ENCODE measurements around the gene RPL38.

RPL38 gene

DNA sequence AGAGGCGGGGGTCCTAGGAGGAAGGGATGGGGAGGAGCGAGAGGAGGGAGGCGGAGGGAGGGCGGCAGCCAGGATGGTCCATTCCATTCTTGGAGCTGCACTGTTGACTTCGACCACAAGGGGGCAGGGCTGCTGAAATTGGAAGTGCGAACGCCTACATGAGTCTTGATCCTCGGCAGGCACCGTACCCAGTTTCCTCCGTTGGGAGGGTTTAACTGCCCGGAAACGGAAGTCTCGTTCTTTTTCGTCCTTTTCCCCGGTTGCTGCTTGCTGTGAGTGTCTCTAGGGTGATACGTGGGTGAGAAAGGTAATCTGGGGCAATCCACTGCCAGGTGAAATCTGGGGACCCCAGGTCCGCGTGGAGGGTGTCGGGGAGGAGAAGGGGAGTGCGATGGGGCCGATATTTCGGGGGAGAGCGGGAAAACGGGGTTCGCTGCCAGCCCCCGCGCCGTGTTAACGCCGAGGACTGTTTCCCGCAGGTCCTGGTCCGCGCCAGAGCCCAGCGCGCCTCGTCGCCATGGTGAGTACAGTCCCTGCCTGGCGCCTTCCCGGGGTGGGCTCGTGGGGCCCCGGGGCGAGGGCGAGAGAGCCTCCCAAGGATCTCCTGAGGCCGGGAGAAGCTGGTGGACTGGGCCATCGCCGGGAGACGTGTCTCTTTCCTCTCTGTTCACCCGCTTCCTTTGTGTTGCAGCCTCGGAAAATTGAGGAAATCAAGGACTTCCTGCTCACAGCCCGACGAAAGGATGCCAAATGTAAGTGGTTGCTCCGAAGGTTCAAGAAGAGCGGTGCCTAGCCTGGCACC is at the start of gene RPL38:
RPL38 (plus strand) TSS at position 240 of the 802 bp plus-strand sequence; CDS start at position 518, 278 bp downstream.
- Histone ChIP-seq H3K79me2 (ENCODE audit: insufficient read depth, low read length) (peaks cover 42% of the 10 kb centered on the region), H3K27ac (ENCODE audit: low read depth, low read length) (peak within 1 kb of the TSS; percentile 60), H3K9me3 (ENCODE audit: insufficient read depth, low read length) (no peaks in the 10 kb centered on the region), H4K20me1 (ENCODE audit: low read depth, low read length) (peaks cover 20% of the 10 kb centered on the region; the same call in 1 of the 2 replicates), H3K9ac (ENCODE audit: low read length) (peak within 1 kb of the TSS; percentile 96), H3K27me3 (ENCODE audit: low read length) (no peaks in the 10 kb centered on the region), H3F3A (ENCODE audit: insufficient read depth) (peaks cover 13% of the 10 kb centered on the region; the same call in 1 of the 2 replicates), H3K36me3 (ENCODE audit: low read length) (peaks cover 17% of the 10 kb centered on the region), H3K9me2 (replicated peaks; ENCODE audit: insufficient read depth, low read length) (no peaks in the 10 kb centered on the region), H3K4me3 (ENCODE audit: insufficient read depth, low read length, poor library complexity, severe bottlenecking) (peak within 1 kb of the TSS; percentile 95), H2AFZ (ENCODE audit: low read depth, low read length, severe bottlenecking) (no peak within 1 kb of the TSS), H3K4me2 (ENCODE audit: low read depth, low read length, poor library complexity, severe bottlenecking) (peak within 1 kb of the TSS; percentile 83)
- TF ChIP-seq EZH2phosphoT487 (conservative IDR thresholded peaks at IDR 0.05; ENCODE audit: low read length) = no peak
- TF ChIP-seq, protein P1, sequence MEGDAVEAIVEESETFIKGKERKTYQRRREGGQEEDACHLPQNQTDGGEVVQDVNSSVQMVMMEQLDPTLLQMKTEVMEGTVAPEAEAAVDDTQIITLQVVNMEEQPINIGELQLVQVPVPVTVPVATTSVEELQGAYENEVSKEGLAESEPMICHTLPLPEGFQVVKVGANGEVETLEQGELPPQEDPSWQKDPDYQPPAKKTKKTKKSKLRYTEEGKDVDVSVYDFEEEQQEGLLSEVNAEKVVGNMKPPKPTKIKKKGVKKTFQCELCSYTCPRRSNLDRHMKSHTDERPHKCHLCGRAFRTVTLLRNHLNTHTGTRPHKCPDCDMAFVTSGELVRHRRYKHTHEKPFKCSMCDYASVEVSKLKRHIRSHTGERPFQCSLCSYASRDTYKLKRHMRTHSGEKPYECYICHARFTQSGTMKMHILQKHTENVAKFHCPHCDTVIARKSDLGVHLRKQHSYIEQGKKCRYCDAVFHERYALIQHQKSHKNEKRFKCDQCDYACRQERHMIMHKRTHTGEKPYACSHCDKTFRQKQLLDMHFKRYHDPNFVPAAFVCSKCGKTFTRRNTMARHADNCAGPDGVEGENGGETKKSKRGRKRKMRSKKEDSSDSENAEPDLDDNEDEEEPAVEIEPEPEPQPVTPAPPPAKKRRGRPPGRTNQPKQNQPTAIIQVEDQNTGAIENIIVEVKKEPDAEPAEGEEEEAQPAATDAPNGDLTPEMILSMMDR (IDR thresholded peaks at IDR 0.05; ENCODE audit: insufficient read depth, low read length, poor library complexity, severe bottlenecking) = peak; percentile 73

DNA sequence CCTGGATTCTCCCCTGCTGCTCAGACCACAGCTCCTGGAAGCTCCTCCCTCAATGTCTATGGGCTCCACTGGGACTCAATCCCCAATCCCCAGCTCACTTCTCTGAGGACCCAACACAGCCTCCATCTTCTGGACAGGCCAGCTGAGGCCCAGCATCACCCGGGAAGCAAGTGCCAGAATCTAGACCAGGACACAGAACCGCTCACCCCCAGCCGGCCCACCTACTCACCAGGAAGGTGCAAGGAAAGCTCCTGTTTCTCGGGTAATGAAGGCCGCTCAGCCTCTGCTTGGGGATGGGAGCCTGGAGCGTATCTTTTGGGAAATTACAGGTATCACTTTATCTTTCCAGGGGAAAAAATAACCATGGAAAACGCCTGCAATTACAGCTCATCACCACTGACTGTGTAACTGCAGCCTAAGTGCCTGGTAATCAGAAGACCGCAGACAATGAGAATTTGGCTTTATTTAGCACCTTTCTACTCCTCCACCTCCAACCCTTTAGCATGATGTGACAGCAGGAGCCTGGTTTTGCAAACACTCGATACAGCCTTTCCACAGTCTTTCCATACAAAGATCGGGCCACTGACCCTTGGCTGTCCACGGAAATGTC is 49.6 kb upstream of the RPL38 start:
- no peaks in the 10 kb centered on the region for H3K9me2 ChIP-seq (replicated peaks; ENCODE audit: insufficient read depth, low read length)
- H3K79me2 ChIP-seq (ENCODE audit: insufficient read depth, low read length) = no peaks in the 10 kb centered on the region
- TF ChIP-seq, protein P1 (IDR thresholded peaks at IDR 0.05; ENCODE audit: insufficient read depth, low read length, poor library complexity, severe bottlenecking) = no peak
- no peak for TF ChIP-seq EZH2phosphoT487 (conservative IDR thresholded peaks at IDR 0.05; ENCODE audit: low read length)
- no peaks in the 10 kb centered on the region for H4K20me1 ChIP-seq (ENCODE audit: low read depth, low read length)
- no peaks in the 10 kb centered on the region for H3K27me3 ChIP-seq (ENCODE audit: low read length)
- no peaks in the 10 kb centered on the region for H3K36me3 ChIP-seq (ENCODE audit: low read length)
- no peaks in the 10 kb centered on the region for H3K9me3 ChIP-seq (ENCODE audit: insufficient read depth, low read length)
- no peak overlapping the region for H3K4me3 ChIP-seq (ENCODE audit: insufficient read depth, low read length, poor library complexity, severe bottlenecking)
- no peak overlapping the region for H3K4me2 ChIP-seq (ENCODE audit: low read depth, low read length, poor library complexity, severe bottlenecking)
- H2AFZ ChIP-seq (ENCODE audit: low read depth, low read length, severe bottlenecking) = no peak overlapping the region
- H3K27ac ChIP-seq (ENCODE audit: low read depth, low read length) = no peak overlapping the region
- no peaks in the 10 kb centered on the region for H3F3A ChIP-seq (ENCODE audit: insufficient read depth)
- H3K9ac ChIP-seq (ENCODE audit: low read length) = no peak overlapping the region

DNA sequence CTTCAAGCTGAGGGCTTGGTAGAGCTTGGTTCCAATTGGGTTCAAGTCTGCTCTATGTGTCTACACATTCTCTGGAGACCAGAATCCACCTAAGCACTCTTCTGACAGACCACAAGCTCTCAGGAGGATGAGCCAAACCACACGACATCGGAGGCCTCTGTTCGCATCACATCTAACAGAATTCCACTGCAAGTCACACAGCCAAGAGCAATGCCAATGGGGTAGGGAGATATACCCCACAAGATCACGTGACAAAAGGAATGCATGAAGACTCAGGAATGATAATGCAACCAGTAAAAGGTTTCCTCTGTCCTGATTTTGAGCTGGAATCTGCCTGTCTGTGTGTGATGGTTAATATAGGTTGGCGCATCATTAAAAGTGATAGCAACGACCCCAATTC is 46.6 kb upstream of the RPL38 start:
- no peak overlapping the region for H3K4me3 ChIP-seq (ENCODE audit: insufficient read depth, low read length, poor library complexity, severe bottlenecking)
- no peaks in the 10 kb centered on the region for H3K36me3 ChIP-seq (ENCODE audit: low read length)
- no peaks in the 10 kb centered on the region for H3F3A ChIP-seq (ENCODE audit: insufficient read depth)
- no peak overlapping the region for H3K4me2 ChIP-seq (ENCODE audit: low read depth, low read length, poor library complexity, severe bottlenecking)
- H2AFZ ChIP-seq (ENCODE audit: low read depth, low read length, severe bottlenecking) = no peak overlapping the region
- no peak overlapping the region for H3K9ac ChIP-seq (ENCODE audit: low read length)
- H3K27ac ChIP-seq (ENCODE audit: low read depth, low read length) = no peak overlapping the region
- H3K27me3 ChIP-seq (ENCODE audit: low read length) = no peaks in the 10 kb centered on the region
- H3K9me2 ChIP-seq (replicated peaks; ENCODE audit: insufficient read depth, low read length) = no peaks in the 10 kb centered on the region
- no peaks in the 10 kb centered on the region for H4K20me1 ChIP-seq (ENCODE audit: low read depth, low read length)
- H3K9me3 ChIP-seq (ENCODE audit: insufficient read depth, low read length) = no peaks in the 10 kb centered on the region
- no peak for TF ChIP-seq EZH2phosphoT487 (conservative IDR thresholded peaks at IDR 0.05; ENCODE audit: low read length)
- TF ChIP-seq, protein P1 (IDR thresholded peaks at IDR 0.05; ENCODE audit: insufficient read depth, low read length, poor library complexity, severe bottlenecking) = no peak
- no peaks in the 10 kb centered on the region for H3K79me2 ChIP-seq (ENCODE audit: insufficient read depth, low read length)

All from SU-DHL-6 (cell line).